Measurements from ENCODE around the gene CCNK.

GRCh38 chr14:99543370-99543769 is 62.2 kb downstream of the CCNK start:
- TF ChIP-seq, protein P1, sequence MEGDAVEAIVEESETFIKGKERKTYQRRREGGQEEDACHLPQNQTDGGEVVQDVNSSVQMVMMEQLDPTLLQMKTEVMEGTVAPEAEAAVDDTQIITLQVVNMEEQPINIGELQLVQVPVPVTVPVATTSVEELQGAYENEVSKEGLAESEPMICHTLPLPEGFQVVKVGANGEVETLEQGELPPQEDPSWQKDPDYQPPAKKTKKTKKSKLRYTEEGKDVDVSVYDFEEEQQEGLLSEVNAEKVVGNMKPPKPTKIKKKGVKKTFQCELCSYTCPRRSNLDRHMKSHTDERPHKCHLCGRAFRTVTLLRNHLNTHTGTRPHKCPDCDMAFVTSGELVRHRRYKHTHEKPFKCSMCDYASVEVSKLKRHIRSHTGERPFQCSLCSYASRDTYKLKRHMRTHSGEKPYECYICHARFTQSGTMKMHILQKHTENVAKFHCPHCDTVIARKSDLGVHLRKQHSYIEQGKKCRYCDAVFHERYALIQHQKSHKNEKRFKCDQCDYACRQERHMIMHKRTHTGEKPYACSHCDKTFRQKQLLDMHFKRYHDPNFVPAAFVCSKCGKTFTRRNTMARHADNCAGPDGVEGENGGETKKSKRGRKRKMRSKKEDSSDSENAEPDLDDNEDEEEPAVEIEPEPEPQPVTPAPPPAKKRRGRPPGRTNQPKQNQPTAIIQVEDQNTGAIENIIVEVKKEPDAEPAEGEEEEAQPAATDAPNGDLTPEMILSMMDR (IDR thresholded peaks at IDR 0.05; ENCODE audit: low read length): no peak
- TF ChIP-seq EZH2 (IDR thresholded peaks at IDR 0.05; ENCODE audit: borderline replicate concordance, low read length): no peak
